HG02798 (cell line): ENCODE data around the gene RNASET2.

Experiments used
- ATAC-seq: cut with Tn5 transposase; IDR thresholded peaks from one replicate; pipeline ENCODE4 v1.9.1; 2021; ENCODE audit warnings: mild to moderate bottlenecking; ENCODE audit not compliant: unreplicated experiment, poor library complexity

Gene RNASET2

GRCh38 chr6:166970776-166971175 lies 14.4 kb upstream of the RNASET2 start:
- no peak for ATAC-seq

- no peak for ATAC-seq
Measured at GRCh38 chr6:166970091-166970490, 13.7 kb upstream of the RNASET2 start.

- no peak for ATAC-seq
Measured at GRCh38 chr6:166969390-166970002, 13.1 kb upstream of the RNASET2 start.

GRCh38 chr6:166966268-166966667 lies 9.9 kb upstream of the RNASET2 start:
- no peak for ATAC-seq

GRCh38 chr6:166960609-166960978 lies 4.2 kb upstream of the RNASET2 start:
- ATAC-seq, result no peak

GRCh38 chr6:166959911-166960608 lies 3.7 kb upstream of the RNASET2 start:
- ATAC-seq, result no peak

GRCh38 chr6:166958926-166959861 lies 2.8 kb upstream of the RNASET2 start:
- ATAC-seq, result no peak

- no peak for ATAC-seq
Measured at GRCh38 chr6:166957805-166958076, 1.4 kb upstream of the RNASET2 start.

- peak; percentile 50 for ATAC-seq
Measured at GRCh38 chr6:166957087-166957804, 896 bp upstream of the RNASET2 start.

- ATAC-seq, result peak; percentile 11
Measured at GRCh38 chr6:166955865-166956443, 396 bp downstream of the RNASET2 start.

GRCh38 chr6:166955121-166955864 lies 1.1 kb downstream of the RNASET2 start:
- ATAC-seq, result no peak

GRCh38 chr6:166954118-166954713 lies 2.1 kb downstream of the RNASET2 start:
- no peak for ATAC-seq

GRCh38 chr6:166952567-166953486 lies 3.5 kb downstream of the RNASET2 start:
- no peak for ATAC-seq

- ATAC-seq, result no peak
Measured at GRCh38 chr6:166952121-166952520, 4.2 kb downstream of the RNASET2 start.

GRCh38 chr6:166951670-166952060 lies 4.7 kb downstream of the RNASET2 start:
- ATAC-seq, result no peak

- ATAC-seq, result peak; percentile 91
Measured at GRCh38 chr6:166950892-166951669, 5.3 kb downstream of the RNASET2 start.

GRCh38 chr6:166950443-166950821 lies 5.9 kb downstream of the RNASET2 start:
- ATAC-seq, result peak; percentile 45
